Sigmoid colon (tissue), 7 donors: Measurements from ENCODE around the gene FOXC1. TPM values are rescaled to one million over a fixed set of nuclear protein-coding genes. Genes with fewer than 3 reads are reported as not detected.
A peak's percentile ranks its signal among the peaks of the same experiment; 100 is the strongest.

Experiments
- DNase-seq: peaks from one replicate; pipeline ENCODE4 v3.0.0-alpha.2; 2019
- H3K27ac ChIP-seq, 4 donors: fragments of 200-600 bp; sonication (generic); one replicate each; pipeline ENCODE4 v1.5.1; 2016 to 2019; ENCODE audit warnings: mild to moderate bottlenecking in 1 of 4
- H3K27me3 ChIP-seq, 3 donors: fragments of 200-600 bp; sonication (generic); one replicate each; pipeline ENCODE4 v1.5.1; 2019; ENCODE audit warnings: mild to moderate bottlenecking in 1 of 3
- H3K36me3 ChIP-seq, 4 donors: fragments of 200-600 bp; sonication (generic); one replicate each; pipeline ENCODE4 v1.5.1; 2016 to 2019
- H3K4me1 ChIP-seq, 4 donors: fragments of 200-600 bp; sonication (generic); one replicate each; pipeline ENCODE4 v1.5.1; 2017 to 2019
- H3K4me3 ChIP-seq, 4 donors: fragments of 200-600 bp; sonication (generic); one replicate each; pipeline ENCODE4 v1.5.1; 2017 to 2019; ENCODE audit warnings: mild to moderate bottlenecking in 2 of 4, moderate library complexity in 1 of 4
- H3K9me3 ChIP-seq, 4 donors: fragments of 200-600 bp in 3 of 4; sonication (generic) in 3 of 4; one replicate each; pipeline versions ENCODE4 v1.5.1 to v1.6.1; 2013 to 2019
- CTCF ChIP-seq, 4 experiments: fragments of 450-650 bp in 3 of 4; fragments of 200-600 bp in 1 of 4; IDR thresholded peaks; one replicate each; pipeline ENCODE4 v1.5.1; 2016 to 2019; ENCODE audit warnings: antibody characterized with exemption in 4 of 4, mild to moderate bottlenecking in 3 of 4, moderate library complexity in 2 of 4
- EP300 ChIP-seq, 4 donors: sonication (generic); formaldehyde crosslinking; IDR thresholded peaks; one replicate each; pipeline ENCODE4 v1.6.1; 2017; ENCODE audit warnings: antibody characterized with exemption in 4 of 4
- POLR2A ChIP-seq, 2 donors: fragments of 450-650 bp; IDR thresholded peaks; one replicate each; pipeline ENCODE4 v1.6.1; 2016; ENCODE audit warnings: antibody characterized with exemption in 2 of 2, mild to moderate bottlenecking in 2 of 2, moderate library complexity in 2 of 2
- POLR2AphosphoS5 ChIP-seq, 4 donors: sonication (generic); formaldehyde crosslinking; IDR thresholded peaks; one replicate each; pipeline ENCODE4 v1.6.1; 2017; ENCODE audit warnings: antibody characterized with exemption in 4 of 4
- WGBS, 2 donors: extraction: QIAGEN DNeasy Blood & Tissue Kit; methylation state at CpG; one replicate each; pipeline ENCODE4 v1.1.7; 2013; 5-methylcytosine and 5-hydroxymethylcytosine counted together
- intact Hi-C: fragments of 100-400 bp; cut with DNase I; formaldehyde crosslinking; loops from one replicate; pipeline ENCODE4 v1.15.1; 2023
- polyA plus RNA-seq, 3 donors: library from polyadenylated mRNA; stranded (reverse); fragments of 200-250 nt; gene quantifications; one replicate each; pipeline ENCODE4 v1.2.3, GENCODE V29; 2013
- total RNA-seq, 4 donors: library from RNA; depleted of rRNA; stranded (reverse); fragments of >200 nt; gene quantifications; one replicate each; pipeline ENCODE4 v1.1.0, GENCODE V29; 2016
- donor health status: healthy with polysubstance abuse.
- donor health status: Bipolar disorder and iron deficiency.
- donor health status: healthy.

FOXC1 gene
- total and polyA plus RNA-seq, 7 donors: 0.60 to 3.0 (median 1.6) TPM; not detected in 1

- intact Hi-C loops: loop anchor here (1.0 to 2.0 kb wide), 3 partner anchors 593 to 1031 kb away; no protein-coding TSS in a partner anchor
- DNase-seq: no peak
- Histone ChIP-seq H3K36me3 (no peaks in the 10 kb centered on the region), H3K9me3 (no peaks in the 10 kb centered on the region), H3K4me1 (peaks cover 0 to 43% (median 24%) of the 10 kb centered on the region in 4 donors), H3K4me3 (no peak overlapping the region), H3K27ac (no peak overlapping the region), H3K27me3 (peaks cover 52 to 91% (median 87%) of the 10 kb centered on the region in 3 donors)
- WGBS, 2 donors: 16 to 53% methylated on average over 15 of the region's 15 CpGs
- TF ChIP-seq EP300 (IDR thresholded peaks at IDR 0.05) (no peak), POLR2A (IDR thresholded peaks at IDR 0.05) (no peak), CTCF (IDR thresholded peaks at IDR 0.05) (no peak), POLR2AphosphoS5 (IDR thresholded peaks at IDR 0.05) (no peak)
These were observed 6.0 kb upstream of the FOXC1 start for GRCh38 chr6:1603708-1604107.

GRCh38 chr6:1604158-1605003, 5.3 kb upstream of the FOXC1 start:
- no peaks in the 10 kb centered on the region for H3K36me3 ChIP-seq
- peaks cover 0 to 49% (median 30%) of the 10 kb centered on the region in 4 donors for H3K4me1 ChIP-seq
- peaks cover 59 to 91% (median 87%) of the 10 kb centered on the region in 3 donors for H3K27me3 ChIP-seq
- no peaks in the 10 kb centered on the region for H3K9me3 ChIP-seq
- 1% methylated on average over 85 of the region's 85 CpGs for WGBS, 2 donors
- DNase-seq: peak; percentile 66
- TF ChIP-seq POLR2AphosphoS5 (IDR thresholded peaks at IDR 0.05): no peak
- TF ChIP-seq CTCF (IDR thresholded peaks at IDR 0.05): peak; percentile 28 to 98 (median 47)
- TF ChIP-seq EP300 (IDR thresholded peaks at IDR 0.05): no peak
- intact Hi-C loops: loop anchor here (1.0 to 5.0 kb wide), 3 partner anchors 592 to 1030 kb away; partner anchors contain the start of gene GMDS
- no peak overlapping the region for H3K27ac ChIP-seq
- peak overlapping the region in 3 of 4 donors; percentile 36 to 45 (median 44) for H3K4me3 ChIP-seq

GRCh38 chr6:1605004-1605892, 4.5 kb upstream of the FOXC1 start:
- no peak for TF ChIP-seq CTCF (IDR thresholded peaks at IDR 0.05)
- TF ChIP-seq POLR2A (IDR thresholded peaks at IDR 0.05): no peak
- no peak for TF ChIP-seq POLR2AphosphoS5 (IDR thresholded peaks at IDR 0.05)
- TF ChIP-seq EP300 (IDR thresholded peaks at IDR 0.05): no peak
- intact Hi-C loops: loop anchor here (2.0 to 5.0 kb wide), 2 partner anchors 592 to 642 kb away; partner anchors contain the start of gene GMDS
- 2 to 5% methylated on average over 65 of the region's 65 CpGs for WGBS, 2 donors
- H3K4me1 ChIP-seq: peaks cover 0 to 50% (median 33%) of the 10 kb centered on the region in 4 donors
- no peak for DNase-seq
- H3K27ac ChIP-seq: no peak overlapping the region
- no peaks in the 10 kb centered on the region for H3K36me3 ChIP-seq
- H3K4me3 ChIP-seq: peak overlapping the region in 3 of 4 donors; percentile 36 to 45 (median 44)
- no peaks in the 10 kb centered on the region for H3K9me3 ChIP-seq
- H3K27me3 ChIP-seq: peaks cover 59 to 91% (median 84%) of the 10 kb centered on the region in 3 donors

- DNase-seq: peak; percentile 65
- no peak overlapping the region for H3K27ac ChIP-seq
- H3K4me1 ChIP-seq: peaks cover 0 to 59% (median 41%) of the 10 kb centered on the region in 4 donors
- peaks cover 64 to 92% (median 83%) of the 10 kb centered on the region in 3 donors for H3K27me3 ChIP-seq
- TF ChIP-seq POLR2AphosphoS5 (IDR thresholded peaks at IDR 0.05) (peak in 2 of 4 donors; percentile 14 to 35), POLR2A (IDR thresholded peaks at IDR 0.05) (no peak)
- H3K9me3 ChIP-seq: no peaks in the 10 kb centered on the region
- 10 to 13% methylated on average over 26 of the region's 26 CpGs for WGBS, 2 donors
- no peaks in the 10 kb centered on the region for H3K36me3 ChIP-seq
- no peak overlapping the region for H3K4me3 ChIP-seq
- intact Hi-C loops: loop anchor here (2.0 to 5.0 kb wide), 2 partner anchors 591 to 641 kb away; partner anchors contain the start of gene GMDS
These were observed 3.6 kb upstream of the FOXC1 start for GRCh38 chr6:1605893-1606779.
